OCI-LY7 (cell line): ENCODE measurements around the gene RUNDC3A.

Experiments used
- EZH2phosphoT487 ChIP-seq: fragments of 200-600 bp; sonication (generic); IDR thresholded peaks from 2 replicates; pipeline ENCODE4 v1.6.1; 2018; ENCODE audit warnings: low read depth, borderline replicate concordance, mild to moderate bottlenecking, mixed run types, antibody characterized with exemption, low read length, moderate library complexity, mixed read lengths
- TF ChIP-seq, protein P1 (sequence below): fragments of 200-600 bp; sonication (generic); conservative IDR thresholded peaks from 2 replicates; pipeline ENCODE4 v1.5.1; 2014; ENCODE audit warnings: mild to moderate bottlenecking, antibody characterized with exemption, low read length, moderate library complexity, mixed read lengths

DNA sequence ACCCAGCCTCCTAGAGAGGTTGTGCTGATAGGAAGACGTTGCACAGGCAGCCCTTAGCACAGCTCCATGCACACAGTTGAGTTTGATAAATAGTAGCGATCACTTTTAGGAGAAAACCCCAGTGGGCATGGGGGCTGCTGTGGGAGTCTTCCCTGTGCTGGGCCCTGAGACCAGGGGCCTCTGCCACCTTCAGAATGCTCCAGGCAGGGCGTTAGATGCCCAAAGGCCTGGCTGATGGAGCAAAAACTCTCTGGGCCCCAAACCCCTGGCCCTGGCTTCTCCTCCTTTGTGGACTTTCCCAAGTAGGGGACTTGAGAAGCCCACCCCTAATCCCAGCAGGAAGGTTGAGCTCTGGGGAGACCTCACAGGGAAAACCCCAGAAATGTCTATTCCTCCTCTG, 26.1 kb upstream of the RUNDC3A start:
- TF ChIP-seq, protein P1, sequence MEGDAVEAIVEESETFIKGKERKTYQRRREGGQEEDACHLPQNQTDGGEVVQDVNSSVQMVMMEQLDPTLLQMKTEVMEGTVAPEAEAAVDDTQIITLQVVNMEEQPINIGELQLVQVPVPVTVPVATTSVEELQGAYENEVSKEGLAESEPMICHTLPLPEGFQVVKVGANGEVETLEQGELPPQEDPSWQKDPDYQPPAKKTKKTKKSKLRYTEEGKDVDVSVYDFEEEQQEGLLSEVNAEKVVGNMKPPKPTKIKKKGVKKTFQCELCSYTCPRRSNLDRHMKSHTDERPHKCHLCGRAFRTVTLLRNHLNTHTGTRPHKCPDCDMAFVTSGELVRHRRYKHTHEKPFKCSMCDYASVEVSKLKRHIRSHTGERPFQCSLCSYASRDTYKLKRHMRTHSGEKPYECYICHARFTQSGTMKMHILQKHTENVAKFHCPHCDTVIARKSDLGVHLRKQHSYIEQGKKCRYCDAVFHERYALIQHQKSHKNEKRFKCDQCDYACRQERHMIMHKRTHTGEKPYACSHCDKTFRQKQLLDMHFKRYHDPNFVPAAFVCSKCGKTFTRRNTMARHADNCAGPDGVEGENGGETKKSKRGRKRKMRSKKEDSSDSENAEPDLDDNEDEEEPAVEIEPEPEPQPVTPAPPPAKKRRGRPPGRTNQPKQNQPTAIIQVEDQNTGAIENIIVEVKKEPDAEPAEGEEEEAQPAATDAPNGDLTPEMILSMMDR = no peak
- no peak for TF ChIP-seq EZH2phosphoT487
